Gastrocnemius medialis (tissue), 4 donors: ENCODE data around the gene STAMBPL1.

Experiments
- POLR2A ChIP-seq, 2 donors: fragments of 450-650 bp; IDR thresholded peaks; one replicate each; pipeline ENCODE4 v1.6.1; 2017; ENCODE audit warnings: antibody characterized with exemption in 2 of 2, mild to moderate bottlenecking in 2 of 2, moderate library complexity in 2 of 2
- TF ChIP-seq, protein P1 (sequence below), 5 experiments: fragments of 450-650 bp in 3 of 5; fragments of 200-600 bp in 2 of 5; sonication (generic) in 2 of 5; IDR thresholded peaks in 4 of 5; conservative IDR thresholded peaks in 1 of 5; 1 replicate in 4 of 5; 2 replicates in 1 of 5; pipeline ENCODE4 v1.5.1; 2016 to 2019; ENCODE audit warnings: antibody characterized with exemption in 5 of 5, mild to moderate bottlenecking in 3 of 5, moderate library complexity in 3 of 5

GRCh38 chr10:88941026-88941425, 61.0 kb downstream of the STAMBPL1 start:
- TF ChIP-seq, protein P1, sequence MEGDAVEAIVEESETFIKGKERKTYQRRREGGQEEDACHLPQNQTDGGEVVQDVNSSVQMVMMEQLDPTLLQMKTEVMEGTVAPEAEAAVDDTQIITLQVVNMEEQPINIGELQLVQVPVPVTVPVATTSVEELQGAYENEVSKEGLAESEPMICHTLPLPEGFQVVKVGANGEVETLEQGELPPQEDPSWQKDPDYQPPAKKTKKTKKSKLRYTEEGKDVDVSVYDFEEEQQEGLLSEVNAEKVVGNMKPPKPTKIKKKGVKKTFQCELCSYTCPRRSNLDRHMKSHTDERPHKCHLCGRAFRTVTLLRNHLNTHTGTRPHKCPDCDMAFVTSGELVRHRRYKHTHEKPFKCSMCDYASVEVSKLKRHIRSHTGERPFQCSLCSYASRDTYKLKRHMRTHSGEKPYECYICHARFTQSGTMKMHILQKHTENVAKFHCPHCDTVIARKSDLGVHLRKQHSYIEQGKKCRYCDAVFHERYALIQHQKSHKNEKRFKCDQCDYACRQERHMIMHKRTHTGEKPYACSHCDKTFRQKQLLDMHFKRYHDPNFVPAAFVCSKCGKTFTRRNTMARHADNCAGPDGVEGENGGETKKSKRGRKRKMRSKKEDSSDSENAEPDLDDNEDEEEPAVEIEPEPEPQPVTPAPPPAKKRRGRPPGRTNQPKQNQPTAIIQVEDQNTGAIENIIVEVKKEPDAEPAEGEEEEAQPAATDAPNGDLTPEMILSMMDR (IDR thresholded peaks at IDR 0.05 in 4 of 5, conservative IDR thresholded peaks at IDR 0.05 in 1 of 5) = no peak
- no peak for TF ChIP-seq POLR2A (IDR thresholded peaks at IDR 0.05)
